GM12878 (cell line): ENCODE measurements around the gene CCDC91. TPM values are rescaled to one million over a fixed set of nuclear protein-coding genes. Genes with fewer than 3 reads are reported as not detected.

Experiments
- ASH2L ChIP-seq: fragments of 300-600, 200-600 bp; sonication (generic); IDR thresholded peaks from 2 replicates; pipeline ENCODE4 v1.6.1; 2017; ENCODE audit warnings: low read depth, mild to moderate bottlenecking, borderline replicate concordance
- BMI1 ChIP-seq: fragments of 450-650 bp; IDR thresholded peaks from 2 replicates; pipeline ENCODE4 v1.6.1; 2016; ENCODE audit warnings: mild to moderate bottlenecking, moderate library complexity, borderline replicate concordance
- HDGF ChIP-seq: fragments of 450-650 bp; IDR thresholded peaks from 2 replicates; pipeline ENCODE4 v1.6.1; 2016; ENCODE audit warnings: antibody characterized with exemption
- IRF4 ChIP-seq: IDR thresholded peaks from 2 replicates; pipeline ENCODE4 v1.6.1; 2011; ENCODE audit warnings: low read depth, low read length
- JUND ChIP-seq: IDR thresholded peaks from 2 replicates; pipeline ENCODE4 v1.6.1; 2012; ENCODE audit warnings: low read depth, mild to moderate bottlenecking, low read length, improper control_type of control experiment, moderate library complexity
- MTA2 ChIP-seq: fragments of 450-650 bp; IDR thresholded peaks from 2 replicates; pipeline ENCODE4 v1.6.1; 2016; ENCODE audit warnings: low read depth, mild to moderate bottlenecking, moderate library complexity
- RBBP5 ChIP-seq: fragments of 200-600 bp; sonication (generic); conservative IDR thresholded peaks from 2 replicates; pipeline ENCODE4 v1.6.1; 2016
- SMARCA5 ChIP-seq: fragments of 450-650 bp; IDR thresholded peaks from 2 replicates; pipeline ENCODE4 v1.6.1; 2017; ENCODE audit warnings: mild to moderate bottlenecking
- ZNF207 ChIP-seq: fragments of 450-650 bp; IDR thresholded peaks from 2 replicates; pipeline ENCODE4 v1.6.1; 2014; ENCODE audit warnings: antibody characterized with exemption, mild to moderate bottlenecking, borderline replicate concordance
- ZNF217 ChIP-seq: fragments of 450-650 bp; IDR thresholded peaks from 2 replicates; pipeline ENCODE4 v1.6.1; 2017; ENCODE audit warnings: antibody characterized with exemption, mild to moderate bottlenecking
- polyA plus RNA-seq, 11 experiments: library from polyadenylated mRNA; depleted of rRNA in 4 of 11; unstranded in 6 of 11; stranded (reverse) in 5 of 11; fragments of >200 nt; fragmentation: Nextera tagmentation in 4 of 11; fragmentation: Illumina TruSeq in 1 of 11; extraction: Ambion mirVana in 4 of 11; extraction: Trizol in 1 of 11; gene quantifications; 1 replicate in 1 of 11; 2 replicates in 10 of 11; pipeline versions ENCODE4 v1.2.1 to v1.2.3, GENCODE V29; 2011 to 2016; ENCODE audit warnings: inconsistent platforms in 2 of 11, missing spikeins in 2 of 11, low read depth in 1 of 11
- total RNA-seq, 4 experiments: library from RNA; depleted of rRNA in 3 of 4; stranded (reverse); fragments of >200 nt in 3 of 4; fragmentation: Illumina TruSeq in 1 of 4; extraction: Trizol in 1 of 4; gene quantifications; 2 replicates each; pipeline versions ENCODE4 v1.2.1 to v1.2.3, GENCODE V29; 2013 to 2021
- TF ChIP-seq, protein P1 (sequence below): IDR thresholded peaks from 2 replicates; pipeline ENCODE4 v1.6.1; 2011; ENCODE audit warnings: low read depth, low read length, improper control_type of control experiment, borderline replicate concordance
- TF ChIP-seq, protein P2 (sequence below): IDR thresholded peaks from 2 replicates; pipeline ENCODE4 v1.6.1; 2012; ENCODE audit warnings: low read length, inconsistent platforms
- TF ChIP-seq, protein P3 (sequence below): fragments of 450-650 bp; IDR thresholded peaks from 2 replicates; pipeline ENCODE4 v1.6.1; 2016; ENCODE audit warnings: mild to moderate bottlenecking
- TF ChIP-seq, protein P4 (sequence below): fragments of 450-650 bp; formaldehyde crosslinking; IDR thresholded peaks from 2 replicates; pipeline ENCODE4 v1.4.0; 2020; ENCODE audit warnings: mild to moderate bottlenecking, moderate library complexity
- TF ChIP-seq, protein P5 (sequence below): IDR thresholded peaks from 2 replicates; pipeline ENCODE4 v1.6.1; 2012; ENCODE audit warnings: mild to moderate bottlenecking, low read depth, low read length
- TF ChIP-seq, protein P6 (sequence below): IDR thresholded peaks from 2 replicates; pipeline ENCODE4 v1.6.1; 2011; ENCODE audit warnings: borderline replicate concordance, low read depth, mild to moderate bottlenecking, moderate library complexity, mixed read lengths, low read length; ENCODE audit not compliant: insufficient read depth; ENCODE audit errors: extremely low read length

The CCDC91 gene
- total and polyA plus RNA-seq, 10 of the 15 experiments (the other 5 are each of a cell fraction or from before 2014, with no cell fraction given) = 6.1 to 24.9 (median 16.5) TPM

DNA sequence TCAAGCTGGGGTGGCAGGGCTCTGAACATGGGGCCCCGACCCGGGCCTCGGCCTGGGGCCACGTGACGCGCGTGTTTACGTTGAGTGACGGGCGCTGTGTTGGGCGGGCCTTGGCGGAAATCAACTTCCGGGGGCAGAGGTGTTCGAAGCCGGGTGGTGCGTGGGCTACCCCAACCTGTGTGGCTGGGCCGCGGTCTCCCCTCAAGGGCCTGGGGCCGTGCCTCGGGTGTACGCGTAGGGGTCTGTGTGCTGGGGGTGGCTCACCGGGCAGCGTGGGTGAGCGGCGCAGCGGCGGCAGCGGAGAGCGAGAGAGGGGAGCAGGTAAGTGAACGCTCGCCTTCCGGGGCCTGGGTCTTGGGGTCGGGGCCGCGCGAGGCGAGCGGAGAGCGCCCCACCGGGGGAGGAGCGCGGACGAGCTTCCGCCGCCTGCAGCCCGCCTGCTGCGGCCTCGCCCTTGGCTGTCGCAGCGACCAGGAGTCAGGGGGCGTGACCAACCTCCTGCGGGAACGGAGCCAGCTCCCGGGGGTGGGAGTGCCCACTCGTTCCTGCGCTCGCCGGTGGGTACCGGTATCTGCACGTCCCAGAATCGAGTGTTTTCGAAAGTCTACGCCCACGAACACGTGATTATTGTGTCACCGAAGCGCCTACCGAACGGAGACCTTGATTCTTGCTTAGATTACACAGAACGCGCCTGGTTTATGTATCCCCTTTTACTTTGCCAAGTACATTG lies at the start of gene CCDC91 (continued):
- TF ChIP-seq, protein P1, sequence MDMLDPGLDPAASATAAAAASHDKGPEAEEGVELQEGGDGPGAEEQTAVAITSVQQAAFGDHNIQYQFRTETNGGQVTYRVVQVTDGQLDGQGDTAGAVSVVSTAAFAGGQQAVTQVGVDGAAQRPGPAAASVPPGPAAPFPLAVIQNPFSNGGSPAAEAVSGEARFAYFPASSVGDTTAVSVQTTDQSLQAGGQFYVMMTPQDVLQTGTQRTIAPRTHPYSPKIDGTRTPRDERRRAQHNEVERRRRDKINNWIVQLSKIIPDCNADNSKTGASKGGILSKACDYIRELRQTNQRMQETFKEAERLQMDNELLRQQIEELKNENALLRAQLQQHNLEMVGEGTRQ = peak; percentile 93
- TF ChIP-seq ZNF207 (peak; percentile 95), RBBP5 (no peak), IRF4 (0 out of 2 replicates have a peak, but pooled peaks have one; percentile 26), MTA2 (peak; percentile 63; the same call in 1 of the 2 replicates), BMI1 (no peak), JUND (no peak), ASH2L (peak; percentile 90; the same call in 1 of the 2 replicates), HDGF (0 out of 2 replicates have a peak, but pooled peaks have one; percentile 65), SMARCA5 (no peak), ZNF217 (peak; percentile 27)
- TF ChIP-seq, protein P2, sequence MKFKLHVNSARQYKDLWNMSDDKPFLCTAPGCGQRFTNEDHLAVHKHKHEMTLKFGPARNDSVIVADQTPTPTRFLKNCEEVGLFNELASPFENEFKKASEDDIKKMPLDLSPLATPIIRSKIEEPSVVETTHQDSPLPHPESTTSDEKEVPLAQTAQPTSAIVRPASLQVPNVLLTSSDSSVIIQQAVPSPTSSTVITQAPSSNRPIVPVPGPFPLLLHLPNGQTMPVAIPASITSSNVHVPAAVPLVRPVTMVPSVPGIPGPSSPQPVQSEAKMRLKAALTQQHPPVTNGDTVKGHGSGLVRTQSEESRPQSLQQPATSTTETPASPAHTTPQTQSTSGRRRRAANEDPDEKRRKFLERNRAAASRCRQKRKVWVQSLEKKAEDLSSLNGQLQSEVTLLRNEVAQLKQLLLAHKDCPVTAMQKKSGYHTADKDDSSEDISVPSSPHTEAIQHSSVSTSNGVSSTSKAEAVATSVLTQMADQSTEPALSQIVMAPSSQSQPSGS = no peak
- TF ChIP-seq, protein P3, sequence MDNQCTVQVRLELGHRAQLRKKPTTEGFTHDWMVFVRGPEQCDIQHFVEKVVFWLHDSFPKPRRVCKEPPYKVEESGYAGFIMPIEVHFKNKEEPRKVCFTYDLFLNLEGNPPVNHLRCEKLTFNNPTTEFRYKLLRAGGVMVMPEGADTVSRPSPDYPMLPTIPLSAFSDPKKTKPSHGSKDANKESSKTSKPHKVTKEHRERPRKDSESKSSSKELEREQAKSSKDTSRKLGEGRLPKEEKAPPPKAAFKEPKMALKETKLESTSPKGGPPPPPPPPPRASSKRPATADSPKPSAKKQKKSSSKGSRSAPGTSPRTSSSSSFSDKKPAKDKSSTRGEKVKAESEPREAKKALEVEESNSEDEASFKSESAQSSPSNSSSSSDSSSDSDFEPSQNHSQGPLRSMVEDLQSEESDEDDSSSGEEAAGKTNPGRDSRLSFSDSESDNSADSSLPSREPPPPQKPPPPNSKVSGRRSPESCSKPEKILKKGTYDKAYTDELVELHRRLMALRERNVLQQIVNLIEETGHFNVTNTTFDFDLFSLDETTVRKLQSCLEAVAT = peak; percentile 0; the same call in 1 of the 2 replicates
- TF ChIP-seq, protein P4, sequence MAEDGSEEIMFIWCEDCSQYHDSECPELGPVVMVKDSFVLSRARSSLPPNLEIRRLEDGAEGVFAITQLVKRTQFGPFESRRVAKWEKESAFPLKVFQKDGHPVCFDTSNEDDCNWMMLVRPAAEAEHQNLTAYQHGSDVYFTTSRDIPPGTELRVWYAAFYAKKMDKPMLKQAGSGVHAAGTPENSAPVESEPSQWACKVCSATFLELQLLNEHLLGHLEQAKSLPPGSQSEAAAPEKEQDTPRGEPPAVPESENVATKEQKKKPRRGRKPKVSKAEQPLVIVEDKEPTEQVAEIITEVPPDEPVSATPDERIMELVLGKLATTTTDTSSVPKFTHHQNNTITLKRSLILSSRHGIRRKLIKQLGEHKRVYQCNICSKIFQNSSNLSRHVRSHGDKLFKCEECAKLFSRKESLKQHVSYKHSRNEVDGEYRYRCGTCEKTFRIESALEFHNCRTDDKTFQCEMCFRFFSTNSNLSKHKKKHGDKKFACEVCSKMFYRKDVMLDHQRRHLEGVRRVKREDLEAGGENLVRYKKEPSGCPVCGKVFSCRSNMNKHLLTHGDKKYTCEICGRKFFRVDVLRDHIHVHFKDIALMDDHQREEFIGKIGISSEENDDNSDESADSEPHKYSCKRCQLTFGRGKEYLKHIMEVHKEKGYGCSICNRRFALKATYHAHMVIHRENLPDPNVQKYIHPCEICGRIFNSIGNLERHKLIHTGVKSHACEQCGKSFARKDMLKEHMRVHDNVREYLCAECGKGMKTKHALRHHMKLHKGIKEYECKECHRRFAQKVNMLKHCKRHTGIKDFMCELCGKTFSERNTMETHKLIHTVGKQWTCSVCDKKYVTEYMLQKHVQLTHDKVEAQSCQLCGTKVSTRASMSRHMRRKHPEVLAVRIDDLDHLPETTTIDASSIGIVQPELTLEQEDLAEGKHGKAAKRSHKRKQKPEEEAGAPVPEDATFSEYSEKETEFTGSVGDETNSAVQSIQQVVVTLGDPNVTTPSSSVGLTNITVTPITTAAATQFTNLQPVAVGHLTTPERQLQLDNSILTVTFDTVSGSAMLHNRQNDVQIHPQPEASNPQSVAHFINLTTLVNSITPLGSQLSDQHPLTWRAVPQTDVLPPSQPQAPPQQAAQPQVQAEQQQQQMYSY (CRISPR knock-in tag) = no peak
- TF ChIP-seq, protein P5, sequence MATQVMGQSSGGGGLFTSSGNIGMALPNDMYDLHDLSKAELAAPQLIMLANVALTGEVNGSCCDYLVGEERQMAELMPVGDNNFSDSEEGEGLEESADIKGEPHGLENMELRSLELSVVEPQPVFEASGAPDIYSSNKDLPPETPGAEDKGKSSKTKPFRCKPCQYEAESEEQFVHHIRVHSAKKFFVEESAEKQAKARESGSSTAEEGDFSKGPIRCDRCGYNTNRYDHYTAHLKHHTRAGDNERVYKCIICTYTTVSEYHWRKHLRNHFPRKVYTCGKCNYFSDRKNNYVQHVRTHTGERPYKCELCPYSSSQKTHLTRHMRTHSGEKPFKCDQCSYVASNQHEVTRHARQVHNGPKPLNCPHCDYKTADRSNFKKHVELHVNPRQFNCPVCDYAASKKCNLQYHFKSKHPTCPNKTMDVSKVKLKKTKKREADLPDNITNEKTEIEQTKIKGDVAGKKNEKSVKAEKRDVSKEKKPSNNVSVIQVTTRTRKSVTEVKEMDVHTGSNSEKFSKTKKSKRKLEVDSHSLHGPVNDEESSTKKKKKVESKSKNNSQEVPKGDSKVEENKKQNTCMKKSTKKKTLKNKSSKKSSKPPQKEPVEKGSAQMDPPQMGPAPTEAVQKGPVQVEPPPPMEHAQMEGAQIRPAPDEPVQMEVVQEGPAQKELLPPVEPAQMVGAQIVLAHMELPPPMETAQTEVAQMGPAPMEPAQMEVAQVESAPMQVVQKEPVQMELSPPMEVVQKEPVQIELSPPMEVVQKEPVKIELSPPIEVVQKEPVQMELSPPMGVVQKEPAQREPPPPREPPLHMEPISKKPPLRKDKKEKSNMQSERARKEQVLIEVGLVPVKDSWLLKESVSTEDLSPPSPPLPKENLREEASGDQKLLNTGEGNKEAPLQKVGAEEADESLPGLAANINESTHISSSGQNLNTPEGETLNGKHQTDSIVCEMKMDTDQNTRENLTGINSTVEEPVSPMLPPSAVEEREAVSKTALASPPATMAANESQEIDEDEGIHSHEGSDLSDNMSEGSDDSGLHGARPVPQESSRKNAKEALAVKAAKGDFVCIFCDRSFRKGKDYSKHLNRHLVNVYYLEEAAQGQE = no peak
- TF ChIP-seq, protein P6, sequence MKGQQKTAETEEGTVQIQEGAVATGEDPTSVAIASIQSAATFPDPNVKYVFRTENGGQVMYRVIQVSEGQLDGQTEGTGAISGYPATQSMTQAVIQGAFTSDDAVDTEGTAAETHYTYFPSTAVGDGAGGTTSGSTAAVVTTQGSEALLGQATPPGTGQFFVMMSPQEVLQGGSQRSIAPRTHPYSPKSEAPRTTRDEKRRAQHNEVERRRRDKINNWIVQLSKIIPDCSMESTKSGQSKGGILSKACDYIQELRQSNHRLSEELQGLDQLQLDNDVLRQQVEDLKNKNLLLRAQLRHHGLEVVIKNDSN = peak; percentile 99
